GM21423 (cell line): ENCODE measurements around the gene GNAZ.

Source experiments
- ATAC-seq: cut with Tn5 transposase; IDR thresholded peaks from one replicate; pipeline ENCODE4 v1.9.1; 2021; ENCODE audit warnings: mild to moderate bottlenecking, moderate library complexity; ENCODE audit not compliant: unreplicated experiment

The GNAZ gene

GRCh38 chr22:23150762-23151161, 80.4 kb downstream of the GNAZ start:
- ATAC-seq, result no peak

GRCh38 chr22:23151827-23152226, 81.5 kb downstream of the GNAZ start:
- no peak for ATAC-seq

GRCh38 chr22:23152238-23153114, 82.2 kb downstream of the GNAZ start:
- ATAC-seq, result no peak

- no peak for ATAC-seq
These were observed 83.7 kb downstream of the GNAZ start for GRCh38 chr22:23153994-23154393.

- no peak for ATAC-seq
These were observed 84.1 kb downstream of the GNAZ start for GRCh38 chr22:23154461-23154860.

GRCh38 chr22:23155143-23155542, 84.8 kb downstream of the GNAZ start:
- no peak for ATAC-seq

GRCh38 chr22:23155831-23156230, 85.5 kb downstream of the GNAZ start:
- no peak for ATAC-seq

- no peak for ATAC-seq
These were observed 86.0 kb downstream of the GNAZ start for GRCh38 chr22:23156286-23156685.

GRCh38 chr22:23157560-23158515, 87.5 kb downstream of the GNAZ start:
- no peak for ATAC-seq

GRCh38 chr22:23158516-23159290, 88.4 kb downstream of the GNAZ start:
- ATAC-seq, result no peak

- no peak for ATAC-seq
These were observed 88.9 kb downstream of the GNAZ start for GRCh38 chr22:23159291-23159630.

GRCh38 chr22:23161029-23161428, 90.7 kb downstream of the GNAZ start:
- no peak for ATAC-seq

- no peak for ATAC-seq
These were observed 91.3 kb downstream of the GNAZ start for GRCh38 chr22:23161574-23161973.

- no peak for ATAC-seq
These were observed 93.3 kb downstream of the GNAZ start for GRCh38 chr22:23163665-23164064.

- ATAC-seq, result no peak
These were observed 93.8 kb downstream of the GNAZ start for GRCh38 chr22:23164091-23164490.

GRCh38 chr22:23166042-23166831, 95.9 kb downstream of the GNAZ start:
- no peak for ATAC-seq

- no peak for ATAC-seq
These were observed 96.7 kb downstream of the GNAZ start for GRCh38 chr22:23166841-23167616.

GRCh38 chr22:23168391-23169042, 98.2 kb downstream of the GNAZ start:
- ATAC-seq, result no peak

GRCh38 chr22:23169043-23169406, 98.7 kb downstream of the GNAZ start:
- no peak for ATAC-seq
